NT2/D1 (cell line): ENCODE measurements around the gene ALG14.

Experiments used
- SUZ12 ChIP-seq: IDR thresholded peaks from 2 replicates; pipeline ENCODE4 v1.6.1; 2011; ENCODE audit not compliant: insufficient read length, insufficient read depth; ENCODE audit errors: extremely low read depth
- YY1 ChIP-seq: IDR thresholded peaks from 2 replicates; pipeline ENCODE4 v1.6.1; 2011; ENCODE audit not compliant: insufficient read length, insufficient read depth

- TF ChIP-seq YY1, result no peak
- TF ChIP-seq SUZ12, result no peak
Measured at GRCh38 chr1:95035536-95035935, 37.2 kb downstream of the ALG14 start.
